B cell (primary cell): ENCODE results near the gene RS1. TPM values are rescaled to one million over a fixed set of nuclear protein-coding genes. Genes with fewer than 3 reads are reported as not detected.

Experiments
- ATAC-seq: fragments of 200-7000 bp; cut with Tn5 transposase; one replicate; pipeline ENCODE4 v1.10.0; 2021; ENCODE audit warnings: low read depth, mild to moderate bottlenecking, moderate number of reproducible peaks, moderate library complexity
- CTCF ChIA-PET: fragments of 350-600 bp; sonication (Branson Sonifier 250); formaldehyde crosslinking; loops from one replicate; lab custom pipeline; 2021; ENCODE audit warnings: antibody characterized with exemption, inconsistent platforms; lab: Charles Lee
- POLR2A ChIA-PET: fragments of 350-600 bp; sonication (Branson Sonifier 250); formaldehyde crosslinking; loops from one replicate; lab custom pipeline; 2021; ENCODE audit warnings: antibody characterized with exemption; lab: Charles Lee
- DNase-seq: peaks from one replicate; pipeline ENCODE4 v3.0.0; 2013
- H2AFZ ChIP-seq: 2 replicates; pipeline ENCODE4 v1.6.1; 2012; ENCODE audit warnings: mild to moderate bottlenecking, low read depth, low read length; ENCODE audit not compliant: insufficient read depth, poor library complexity, severe bottlenecking
- H3K27ac ChIP-seq, 2 donors: 1 replicate in 1 of 2; 2 replicates in 1 of 2; pipeline ENCODE4 v1.5.1; 2012 to 2013; ENCODE audit warnings: low read length in 2 of 2, mild to moderate bottlenecking in 2 of 2, moderate library complexity in 1 of 2
- H3K27me3 ChIP-seq, 4 experiments: fragments of 200-600 bp in 1 of 4; sonication (generic) in 1 of 4; replicated peaks in 1 of 4; 1 replicate in 2 of 4; 2 replicates in 2 of 4; pipeline versions ENCODE4 v1.6.1 to v1.7.0; 2013 to 2016; ENCODE audit warnings: low read length in 3 of 4, mild to moderate bottlenecking in 2 of 4, mixed read lengths in 1 of 4, moderate library complexity in 1 of 4; ENCODE audit not compliant: insufficient read depth in 4 of 4, control insufficient read depth in 3 of 4; ENCODE audit errors: control extremely low read depth in 1 of 4
- H3K36me3 ChIP-seq, 2 experiments: replicated peaks in 1 of 2; 1 replicate in 1 of 2; 2 replicates in 1 of 2; pipeline versions ENCODE4 v1.6.1 to v1.7.1; 2013; ENCODE audit warnings: low read length in 1 of 2; ENCODE audit not compliant: insufficient read depth in 2 of 2, control insufficient read depth in 1 of 2; ENCODE audit errors: control extremely low read depth in 1 of 2, extremely low read depth in 1 of 2
- H3K4me1 ChIP-seq, 2 donors: fragments of 200-600 bp in 1 of 2; sonication (generic) in 1 of 2; 1 replicate in 1 of 2; 2 replicates in 1 of 2; pipeline versions ENCODE4 v1.5.1 to v1.6.1; 2013 to 2017; ENCODE audit warnings: low read length in 2 of 2; ENCODE audit not compliant: control insufficient read depth in 2 of 2, insufficient read depth in 2 of 2
- H3K4me2 ChIP-seq: replicated peaks from 2 replicates; pipeline ENCODE3; 2012; ENCODE audit warnings: mild to moderate bottlenecking, low read depth, low read length; ENCODE audit not compliant: poor library complexity, severe bottlenecking
- H3K4me3 ChIP-seq, 5 experiments: fragments of 200-600 bp in 1 of 5; sonication (generic) in 1 of 5; 1 replicate in 3 of 5; 2 replicates in 2 of 5; pipeline versions ENCODE4 v1.5.1 to v1.7.0; 2011 to 2016; ENCODE audit warnings: low read length in 4 of 5, mild to moderate bottlenecking in 4 of 5, low read depth in 2 of 5, control low read depth in 1 of 5, moderate library complexity in 1 of 5; ENCODE audit not compliant: insufficient read depth in 1 of 5; ENCODE audit errors: control extremely low read depth in 1 of 5, extremely low read depth in 1 of 5
- H3K79me2 ChIP-seq: fragments of 200-600 bp; sonication (generic); one replicate; pipeline ENCODE4 v1.6.0; 2016; ENCODE audit warnings: low read length; ENCODE audit not compliant: control insufficient read depth, insufficient read depth
- H3K9ac ChIP-seq: fragments of 200-600 bp; sonication (generic); 2 replicates; pipeline ENCODE4 v1.6.1; 2017; ENCODE audit warnings: mild to moderate bottlenecking, low read length, moderate library complexity
- H3K9me3 ChIP-seq, 3 donors: one replicate each; pipeline versions ENCODE4 v1.6.1 to v1.7.1; 2013; ENCODE audit warnings: low read length in 2 of 3; ENCODE audit not compliant: control insufficient read depth in 2 of 3, insufficient read depth in 1 of 3; ENCODE audit errors: control extremely low read depth in 1 of 3
- H4K20me1 ChIP-seq: 2 replicates; pipeline ENCODE4 v1.6.0; 2012; ENCODE audit warnings: mild to moderate bottlenecking, low read length; ENCODE audit not compliant: insufficient read depth, control insufficient read depth, poor library complexity, severe bottlenecking
- H3K27ac Mint-ChIP-seq: one replicate; pipeline ENCODE4 v1.8.0; 2021; ENCODE audit warnings: mixed read lengths
- H3K27me3 Mint-ChIP-seq: one replicate; pipeline ENCODE4 v1.8.0; 2021; ENCODE audit warnings: mixed read lengths
- H3K4me1 Mint-ChIP-seq: one replicate; pipeline ENCODE4 v1.8.0; 2021; ENCODE audit warnings: mixed read lengths
- H3K4me3 Mint-ChIP-seq: one replicate; pipeline ENCODE4 v1.8.0; 2021; ENCODE audit warnings: mixed read lengths
- H3K9me3 Mint-ChIP-seq: one replicate; pipeline ENCODE4 v1.8.0; 2022; ENCODE audit warnings: mixed read lengths; ENCODE audit not compliant: insufficient read depth
- CTCF ChIP-seq: fragments of 200-600 bp; IDR thresholded peaks from one replicate; pipeline ENCODE4 v1.8.0; 2022; ENCODE audit warnings: antibody characterized with exemption, mild to moderate bottlenecking
- EZH2 ChIP-seq: IDR thresholded peaks from 2 replicates; pipeline ENCODE4 v1.6.1; 2012; ENCODE audit warnings: borderline replicate concordance, low read depth, mild to moderate bottlenecking, moderate library complexity, low read length; ENCODE audit not compliant: insufficient read depth, poor library complexity, severe bottlenecking
- WGBS: methylation state at CpG from one replicate; pipeline ENCODE4 v1.1.5; 2013; ENCODE audit warnings: missing lambda C conversion rate; ENCODE audit not compliant: insufficient coverage; 5-methylcytosine and 5-hydroxymethylcytosine counted together
- intact Hi-C: fragments of 100-400 bp; cut with micrococcal nuclease; formaldehyde crosslinking; loops from one replicate; pipeline ENCODE4 v1.10.0; 2022
- polyA plus RNA-seq: library from polyadenylated mRNA; depleted of rRNA; stranded (reverse); fragments of >200 nt; gene quantifications from 2 replicates; pipeline ENCODE4 v1.2.3, GENCODE V29; 2012
- total RNA-seq, 2 donors: library from RNA; stranded (reverse); fragments of 120-200 nt in 1 of 2; gene quantifications; 1 replicate in 1 of 2; 2 replicates in 1 of 2; pipeline versions ENCODE4 v1.2.3 to v1.2.4, GENCODE V29; 2013 to 2022

RS1 gene
- total and polyA plus RNA-seq, 2 donors (not counting 1 experiment from before 2014, with no cell fraction given), result not detected

- POLR2A ChIA-PET, result no interaction called here
- H3K27ac Mint-ChIP-seq, result no peak overlapping the region
These were observed 28.1 kb downstream of the RS1 start for GRCh38 chrX:18643853-18644252.

GRCh38 chrX:18643243-18643642 lies 28.7 kb downstream of the RS1 start:
- Histone ChIP-seq H3K4me2 (no peak overlapping the region), H2AFZ (no peak overlapping the region), H3K27ac (no peak overlapping the region), H3K9me3 (no peaks in the 10 kb centered on the region), H3K4me1 (no peaks in the 10 kb centered on the region), H3K36me3 (no peaks in the 10 kb centered on the region), H3K27me3 (no peaks in the 10 kb centered on the region), H3K9ac (no peak overlapping the region), H3K79me2 (no peaks in the 10 kb centered on the region), H4K20me1 (no peaks in the 10 kb centered on the region), H3K4me3 (no peak overlapping the region)
- no peaks in the 10 kb centered on the region for H3K27me3 Mint-ChIP-seq
- no peak overlapping the region for H3K27ac Mint-ChIP-seq
- DNase-seq (no peak), ATAC-seq (no peak)
- TF ChIP-seq CTCF (no peak), EZH2 (no peak)
- no peak overlapping the region for H3K4me3 Mint-ChIP-seq
- H3K9me3 Mint-ChIP-seq, result no peaks in the 10 kb centered on the region
- H3K4me1 Mint-ChIP-seq, result no peaks in the 10 kb centered on the region
- ChIA-PET POLR2A (no interaction called here), CTCF (no interaction called here)
- intact Hi-C loops, result no loop called here
- WGBS, result no CpG with 5 or more reads among the region's 3 CpGs

More at GRCh38 chrX:18643853-18644252, 28.1 kb downstream of the RS1 start:
- Mint-ChIP-seq H3K4me3 (no peak overlapping the region), H3K27me3 (no peaks in the 10 kb centered on the region), H3K9me3 (no peaks in the 10 kb centered on the region), H3K4me1 (no peaks in the 10 kb centered on the region)
- H3K27ac ChIP-seq, result no peak overlapping the region
- no CpG with 5 or more reads among the region's 3 CpGs for WGBS
- H3K4me1 ChIP-seq, result no peaks in the 10 kb centered on the region
- ATAC-seq, result no peak
- H3K4me3 ChIP-seq, result no peak overlapping the region
- no peaks in the 10 kb centered on the region for H3K9me3 ChIP-seq
- no peak overlapping the region for H2AFZ ChIP-seq
- H3K9ac ChIP-seq, result no peak overlapping the region
- DNase-seq, result no peak
- intact Hi-C loops, result no loop called here
- no peaks in the 10 kb centered on the region for H3K27me3 ChIP-seq
- no peaks in the 10 kb centered on the region for H3K36me3 ChIP-seq
- no peak for TF ChIP-seq EZH2
- no peak overlapping the region for H3K4me2 ChIP-seq
- no peaks in the 10 kb centered on the region for H4K20me1 ChIP-seq
- CTCF ChIA-PET, result no interaction called here
- H3K79me2 ChIP-seq, result no peaks in the 10 kb centered on the region
